ENCODE results near the gene ALKAL2. TPM values are rescaled to one million over a fixed set of nuclear protein-coding genes. Genes with fewer than 3 reads are reported as not detected.

Gene ALKAL2
- total RNA-seq, 2 donors from 2014 or later, result 0.44 to 0.53 TPM

DNA sequence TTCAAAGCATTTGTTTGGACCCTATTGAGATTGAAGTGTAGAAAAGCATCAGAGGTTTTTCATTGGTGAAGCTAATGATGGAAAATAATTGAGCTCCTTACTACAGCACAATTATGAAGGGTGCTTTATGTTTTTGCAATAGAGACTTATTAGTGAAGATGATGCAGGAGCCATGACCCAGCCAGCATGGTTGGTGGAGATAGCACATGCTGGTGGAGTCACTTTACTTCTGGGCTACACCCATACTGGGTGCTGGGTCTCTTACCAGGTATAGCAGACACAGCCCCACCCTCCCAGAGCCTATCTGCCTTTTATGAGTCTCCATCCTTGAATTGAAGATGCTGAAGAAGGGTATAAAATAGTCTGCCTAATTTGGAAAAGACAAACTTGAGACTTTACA, 19.6 kb downstream of the ALKAL2 start:
- Mint-ChIP-seq H3K27me3 (ENCODE audit: insufficient read depth) (peaks cover 3% of the 10 kb centered on the region), H3K4me1 (peaks cover 11% of the 10 kb centered on the region), H3K9me3 (no peaks in the 10 kb centered on the region), H3K27ac (no peak overlapping the region), H3K4me3 (no peak overlapping the region), H3K36me3 (ENCODE audit: low read depth) (peaks cover 13% of the 10 kb centered on the region)
- no peak for DNase-seq
- Histone ChIP-seq H3K4me1 (ENCODE audit: control insufficient read depth, insufficient read depth, low read length) (no peaks in the 10 kb centered on the region), H3K4me3 (ENCODE audit: low read length) (no peak overlapping the region), H3K9ac (ENCODE audit: extremely low read depth, low read length, poor library complexity, severe bottlenecking) (no peak overlapping the region), H3K27me3 (ENCODE audit: control insufficient read depth, insufficient read depth, low read length, poor library complexity, severe bottlenecking) (no peaks in the 10 kb centered on the region), H3K27ac (ENCODE audit: low read depth, low read length) (no peak overlapping the region), H3K9me3 (ENCODE audit: control insufficient read depth, low read length) (no peaks in the 10 kb centered on the region), H3K36me3 (ENCODE audit: control insufficient read depth, insufficient read depth, low read length) (peaks cover 16% of the 10 kb centered on the region)
- TF ChIP-seq, protein P1, sequence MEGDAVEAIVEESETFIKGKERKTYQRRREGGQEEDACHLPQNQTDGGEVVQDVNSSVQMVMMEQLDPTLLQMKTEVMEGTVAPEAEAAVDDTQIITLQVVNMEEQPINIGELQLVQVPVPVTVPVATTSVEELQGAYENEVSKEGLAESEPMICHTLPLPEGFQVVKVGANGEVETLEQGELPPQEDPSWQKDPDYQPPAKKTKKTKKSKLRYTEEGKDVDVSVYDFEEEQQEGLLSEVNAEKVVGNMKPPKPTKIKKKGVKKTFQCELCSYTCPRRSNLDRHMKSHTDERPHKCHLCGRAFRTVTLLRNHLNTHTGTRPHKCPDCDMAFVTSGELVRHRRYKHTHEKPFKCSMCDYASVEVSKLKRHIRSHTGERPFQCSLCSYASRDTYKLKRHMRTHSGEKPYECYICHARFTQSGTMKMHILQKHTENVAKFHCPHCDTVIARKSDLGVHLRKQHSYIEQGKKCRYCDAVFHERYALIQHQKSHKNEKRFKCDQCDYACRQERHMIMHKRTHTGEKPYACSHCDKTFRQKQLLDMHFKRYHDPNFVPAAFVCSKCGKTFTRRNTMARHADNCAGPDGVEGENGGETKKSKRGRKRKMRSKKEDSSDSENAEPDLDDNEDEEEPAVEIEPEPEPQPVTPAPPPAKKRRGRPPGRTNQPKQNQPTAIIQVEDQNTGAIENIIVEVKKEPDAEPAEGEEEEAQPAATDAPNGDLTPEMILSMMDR (conservative IDR thresholded peaks at IDR 0.05), result no peak

GRCh38 chr2:264493-265468, 23.1 kb downstream of the ALKAL2 start, which contains the start of gene ACP1:
TSS of gene ACP1 (plus strand) at chr2:264947. CDS start at chr2:264965, 18 bp downstream.
- H3K36me3 Mint-ChIP-seq (ENCODE audit: low read depth), result peaks cover 14% of the 10 kb centered on the region

DNA sequence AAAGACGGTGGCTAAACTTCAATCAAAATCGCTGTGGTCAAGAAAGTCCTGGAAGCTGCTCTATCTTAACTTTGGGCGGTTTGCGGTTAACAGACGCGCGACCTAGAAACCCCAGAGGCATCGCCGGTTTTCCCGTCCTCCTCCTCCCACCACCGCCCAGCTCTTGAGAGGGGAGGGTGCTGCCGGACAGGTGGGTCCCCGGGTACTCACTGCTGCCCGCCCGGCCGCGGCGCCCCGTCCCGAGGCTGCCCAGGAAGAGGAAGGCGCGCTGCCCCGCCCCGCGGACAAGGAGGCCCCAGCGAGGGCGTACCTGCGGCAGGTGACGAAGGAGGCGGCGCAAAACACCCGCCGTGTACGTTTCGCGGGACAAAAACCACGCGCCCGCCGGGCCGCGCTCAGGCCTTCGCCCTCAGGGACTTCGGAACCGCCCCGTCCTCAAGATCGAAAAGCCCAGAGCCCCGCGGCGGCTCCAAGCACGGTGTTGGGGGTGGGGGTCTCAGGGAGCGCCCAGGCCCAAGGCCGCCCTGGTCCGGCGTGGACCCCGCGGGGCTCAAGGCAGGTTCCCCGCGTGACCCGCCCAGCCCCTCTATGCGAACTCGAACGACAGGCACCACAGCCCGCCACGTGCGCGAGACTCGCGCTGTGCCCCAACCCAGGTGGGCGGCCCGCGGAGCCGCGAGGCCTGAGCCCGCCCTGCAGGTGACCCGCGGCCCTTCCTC, 24.0 kb downstream of the ALKAL2 start, which contains the start of gene SH3YL1:
SH3YL1 (minus strand) TSS at position 259 of the 719 bp plus-strand sequence; CDS start at position 211, 48 bp downstream.
- peak within 1 kb of the TSS; percentile 97 for H3K27ac Mint-ChIP-seq
- Histone ChIP-seq H3K27ac (ENCODE audit: low read depth, low read length) (peak within 1 kb of the TSS; percentile 58), H3K36me3 (ENCODE audit: control insufficient read depth, insufficient read depth, low read length) (no peaks in the 10 kb centered on the region), H3K4me1 (ENCODE audit: control insufficient read depth, insufficient read depth, low read length) (no peaks in the 10 kb centered on the region), H3K9ac (ENCODE audit: extremely low read depth, low read length, poor library complexity, severe bottlenecking) (peak within 1 kb of the TSS; percentile 92), H3K27me3 (ENCODE audit: control insufficient read depth, insufficient read depth, low read length, poor library complexity, severe bottlenecking) (no peaks in the 10 kb centered on the region), H3K4me3 (ENCODE audit: low read length) (peak within 1 kb of the TSS; percentile 91), H3K9me3 (ENCODE audit: control insufficient read depth, low read length) (peaks cover 2% of the 10 kb centered on the region)
- peaks cover 21% of the 10 kb centered on the region for H3K4me1 Mint-ChIP-seq
- peak; percentile 83 for DNase-seq
- H3K27me3 Mint-ChIP-seq (ENCODE audit: insufficient read depth), result peaks cover 11% of the 10 kb centered on the region
- peaks cover 18% of the 10 kb centered on the region for H3K36me3 Mint-ChIP-seq (ENCODE audit: low read depth)
- peak within 1 kb of the TSS; percentile 93 for H3K4me3 Mint-ChIP-seq
- H3K9me3 Mint-ChIP-seq, result peaks cover 4% of the 10 kb centered on the region
- WGBS, 2 experiments (ENCODE audit: insufficient coverage in 1 of 2, insufficient read length in 1 of 2), result 6 to 38% methylated on average over 11 to 77 of the region's 77 CpGs
- TF ChIP-seq, protein P1 (conservative IDR thresholded peaks at IDR 0.05), result peak; percentile 16

More at GRCh38 chr2:264493-265468, 23.1 kb downstream of the ALKAL2 start, which contains the start of gene ACP1:
- H3K27me3 ChIP-seq (ENCODE audit: control insufficient read depth, insufficient read depth, low read length, poor library complexity, severe bottlenecking), result no peaks in the 10 kb centered on the region
- Mint-ChIP-seq H3K9me3 (no peaks in the 10 kb centered on the region), H3K4me1 (peaks cover 21% of the 10 kb centered on the region), H3K27ac (peak within 1 kb of the TSS; percentile 97), H3K4me3 (peak within 1 kb of the TSS; percentile 93), H3K27me3 (ENCODE audit: insufficient read depth) (peaks cover 11% of the 10 kb centered on the region)
- no peaks in the 10 kb centered on the region for H3K4me1 ChIP-seq (ENCODE audit: control insufficient read depth, insufficient read depth, low read length)
- H3K4me3 ChIP-seq (ENCODE audit: low read length), result peak within 1 kb of the TSS; percentile 91
- TF ChIP-seq, protein P1 (conservative IDR thresholded peaks at IDR 0.05), result no peak
- H3K9ac ChIP-seq (ENCODE audit: extremely low read depth, low read length, poor library complexity, severe bottlenecking), result peak within 1 kb of the TSS; percentile 92
- no peaks in the 10 kb centered on the region for H3K36me3 ChIP-seq (ENCODE audit: control insufficient read depth, insufficient read depth, low read length)
- peak; percentile 99 for DNase-seq
- peak within 1 kb of the TSS; percentile 58 for H3K27ac ChIP-seq (ENCODE audit: low read depth, low read length)
- no peaks in the 10 kb centered on the region for H3K9me3 ChIP-seq (ENCODE audit: control insufficient read depth, low read length)
- WGBS, 2 experiments (ENCODE audit: insufficient coverage in 1 of 2, insufficient read length in 1 of 2), result 0% methylated on average over 10 to 66 of the region's 73 CpGs

Data from endodermal cell (in vitro differentiated cells).